Parathyroid adenoma (tissue), 2 donors: ENCODE measurements around the gene NDST3.

Experiments used
- H2AFZ ChIP-seq: fragments of 300-600 bp; sonication (generic); one replicate; pipeline ENCODE4 v1.7.0; 2017; ENCODE audit warnings: antibody characterized with exemption, mild to moderate bottlenecking
- H3K27ac ChIP-seq: fragments of 300-600 bp; sonication (generic); one replicate; pipeline ENCODE4 v1.7.0; 2017
- H3K27me3 ChIP-seq: fragments of 300-600 bp; sonication (generic); one replicate; pipeline ENCODE4 v1.7.0; 2017; ENCODE audit warnings: low read length; ENCODE audit not compliant: control insufficient read depth, insufficient read depth
- H3K36me3 ChIP-seq: fragments of 300-600 bp; sonication (generic); one replicate; pipeline ENCODE4 v1.7.0; 2017; ENCODE audit warnings: low read length; ENCODE audit not compliant: control insufficient read depth, insufficient read depth
- H3K4me1 ChIP-seq: fragments of 300-600 bp; sonication (generic); one replicate; pipeline ENCODE4 v1.7.0; 2017; ENCODE audit warnings: control low read depth
- H3K4me2 ChIP-seq: fragments of 300-600 bp; sonication (generic); one replicate; pipeline ENCODE4 v1.7.0; 2017; ENCODE audit warnings: low read length
- H3K4me3 ChIP-seq: fragments of 300-600 bp; sonication (generic); one replicate; pipeline ENCODE4 v1.7.0; 2017; ENCODE audit warnings: low read depth, low read length
- H3K79me2 ChIP-seq: fragments of 300-600 bp; sonication (generic); one replicate; pipeline ENCODE4 v1.7.0; 2017; ENCODE audit warnings: control low read depth
- H3K9ac ChIP-seq: fragments of 300-600 bp; sonication (generic); one replicate; pipeline ENCODE4 v1.7.0; 2017; ENCODE audit warnings: mild to moderate bottlenecking
- H3K9me3 ChIP-seq: fragments of 300-600 bp; sonication (generic); one replicate; pipeline ENCODE4 v1.7.0; 2017; ENCODE audit warnings: low read length; ENCODE audit not compliant: control insufficient read depth
- CTCF ChIP-seq: fragments of 300-600 bp; sonication (generic); IDR thresholded peaks from one replicate; pipeline ENCODE4 v1.7.0; 2017; ENCODE audit warnings: antibody characterized with exemption, mild to moderate bottlenecking
- donor health status: primary hyperparathyroidism.

NDST3 gene

GRCh38 chr4:118271788-118272187 lies 237.5 kb downstream of the NDST3 start:
- Histone ChIP-seq H3K9ac (no peak overlapping the region), H2AFZ (no peak overlapping the region), H3K9me3 (no peaks in the 10 kb centered on the region), H3K4me2 (no peak overlapping the region), H3K27me3 (no peaks in the 10 kb centered on the region), H3K79me2 (no peaks in the 10 kb centered on the region), H3K4me3 (no peak overlapping the region), H3K27ac (no peak overlapping the region), H3K36me3 (no peaks in the 10 kb centered on the region), H3K4me1 (no peaks in the 10 kb centered on the region)
- TF ChIP-seq CTCF: no peak

- H3K27me3 ChIP-seq: no peaks in the 10 kb centered on the region
- no peaks in the 10 kb centered on the region for H3K36me3 ChIP-seq
- H3K4me1 ChIP-seq: no peaks in the 10 kb centered on the region
- no peak overlapping the region for H3K4me3 ChIP-seq
- TF ChIP-seq CTCF: no peak
- H3K27ac ChIP-seq: no peak overlapping the region
- no peak overlapping the region for H2AFZ ChIP-seq
- no peaks in the 10 kb centered on the region for H3K9me3 ChIP-seq
- no peak overlapping the region for H3K4me2 ChIP-seq
- no peak overlapping the region for H3K9ac ChIP-seq
- H3K79me2 ChIP-seq: no peaks in the 10 kb centered on the region
These were observed 239.4 kb downstream of the NDST3 start for GRCh38 chr4:118273642-118274041.

- Histone ChIP-seq H3K9ac (no peak overlapping the region), H3K4me3 (no peak overlapping the region), H3K79me2 (no peaks in the 10 kb centered on the region), H3K27me3 (no peaks in the 10 kb centered on the region), H3K4me1 (peaks cover 2% of the 10 kb centered on the region), H2AFZ (no peak overlapping the region), H3K9me3 (no peaks in the 10 kb centered on the region), H3K4me2 (no peak overlapping the region), H3K27ac (no peak overlapping the region), H3K36me3 (no peaks in the 10 kb centered on the region)
- no peak for TF ChIP-seq CTCF
These were observed 242.3 kb downstream of the NDST3 start for GRCh38 chr4:118276580-118276979.

GRCh38 chr4:118277243-118277642 lies 243.0 kb downstream of the NDST3 start:
- Histone ChIP-seq H3K4me3 (no peak overlapping the region), H3K27ac (no peak overlapping the region), H3K79me2 (no peaks in the 10 kb centered on the region)

More at GRCh38 chr4:118277243-118277642, 243.0 kb downstream of the NDST3 start:
- no peak overlapping the region for H2AFZ ChIP-seq
- H3K36me3 ChIP-seq: no peaks in the 10 kb centered on the region
- no peaks in the 10 kb centered on the region for H3K9me3 ChIP-seq
- H3K27me3 ChIP-seq: no peaks in the 10 kb centered on the region
- H3K4me1 ChIP-seq: peaks cover 2% of the 10 kb centered on the region
- no peak for TF ChIP-seq CTCF
- H3K9ac ChIP-seq: no peak overlapping the region
- H3K4me2 ChIP-seq: no peak overlapping the region
